Measurements from ENCODE around the gene UGT1A9.
"Not testable (repeated sequence)": the region's sequence is repeated elsewhere in the genome, so short reads cannot be mapped to it uniquely, and the experiment has no call there.

The UGT1A9 gene

DNA sequence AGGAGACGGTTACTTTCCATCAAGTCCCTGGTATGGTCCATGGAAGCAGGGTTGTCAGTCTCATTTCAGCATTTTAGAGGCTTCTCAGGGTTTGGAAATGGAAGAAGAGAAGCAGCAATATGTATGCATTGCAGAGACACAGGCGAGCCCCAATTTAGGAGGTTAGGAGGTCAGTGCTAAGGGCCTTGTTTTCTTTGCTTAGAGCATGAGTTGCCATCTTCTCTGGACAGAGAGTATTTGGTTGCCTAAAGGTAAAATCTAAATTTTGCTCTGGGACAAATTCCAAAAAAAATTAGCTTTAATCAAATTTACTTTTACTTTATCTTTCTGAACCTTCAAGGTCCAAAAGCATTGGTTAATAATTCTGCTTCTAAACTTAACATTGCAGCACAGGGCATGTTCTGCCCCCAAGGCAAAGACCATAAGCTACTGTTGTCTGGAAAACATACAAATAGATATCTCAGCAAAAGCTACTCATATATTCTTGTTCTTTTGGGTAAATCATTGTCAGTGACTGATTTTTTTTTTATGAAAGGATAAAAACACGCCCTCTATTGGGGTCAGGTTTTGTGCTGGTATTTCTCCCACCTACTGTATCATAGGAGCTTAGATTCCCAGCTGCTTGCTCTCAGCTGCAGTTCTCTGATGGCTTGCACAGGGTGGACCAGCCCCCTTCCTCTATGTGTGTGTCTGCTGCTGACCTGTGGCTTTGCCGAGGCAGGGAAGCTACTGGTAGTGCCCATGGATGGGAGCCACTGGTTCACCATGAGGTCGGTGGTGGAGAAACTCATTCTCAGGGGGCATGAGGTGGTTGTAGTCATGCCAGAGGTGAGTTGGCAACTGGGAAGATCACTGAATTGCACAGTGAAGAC is at the start of gene UGT1A9:
TSS of gene UGT1A9 (plus strand) at position 609 of the 872 bp plus-strand sequence. CDS start at position 646, 37 bp downstream.
- no peak for DNase-seq (ENCODE audit: low read depth, low spot score)

DNA sequence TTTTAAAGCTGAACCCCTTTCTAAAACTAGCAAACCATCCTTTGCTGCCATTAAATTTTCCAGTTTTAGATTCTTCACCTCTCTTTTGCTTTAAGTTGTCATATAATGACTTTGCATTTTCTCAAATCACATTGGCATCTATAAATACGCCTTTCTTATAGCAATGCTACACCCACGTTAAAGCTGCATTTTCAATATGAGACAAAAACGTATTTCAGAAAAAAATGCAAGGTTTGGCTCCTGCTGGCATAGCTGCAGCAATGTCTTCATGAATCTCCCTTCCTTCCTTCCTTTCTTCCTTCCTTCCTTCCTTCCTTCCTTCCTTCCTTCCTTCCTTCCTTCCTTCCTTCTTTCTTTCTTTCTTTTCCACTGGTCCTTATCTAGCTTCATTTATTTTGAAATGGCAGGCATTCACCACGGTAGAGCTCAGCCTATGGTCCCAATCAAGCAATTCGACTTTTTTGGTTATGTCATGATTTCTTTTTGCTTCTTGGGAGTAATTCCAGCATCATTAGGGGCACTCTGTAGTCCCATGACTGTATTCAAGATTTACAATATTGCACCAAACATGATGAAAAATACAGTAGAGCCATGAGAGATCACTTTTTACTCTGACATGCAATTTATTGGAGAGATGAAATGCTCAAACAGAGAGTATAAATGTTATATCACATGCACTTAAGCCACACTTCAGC is 44.2 kb upstream of the UGT1A9 start:
- no peak for DNase-seq (ENCODE audit: low read depth, low spot score)

DNA sequence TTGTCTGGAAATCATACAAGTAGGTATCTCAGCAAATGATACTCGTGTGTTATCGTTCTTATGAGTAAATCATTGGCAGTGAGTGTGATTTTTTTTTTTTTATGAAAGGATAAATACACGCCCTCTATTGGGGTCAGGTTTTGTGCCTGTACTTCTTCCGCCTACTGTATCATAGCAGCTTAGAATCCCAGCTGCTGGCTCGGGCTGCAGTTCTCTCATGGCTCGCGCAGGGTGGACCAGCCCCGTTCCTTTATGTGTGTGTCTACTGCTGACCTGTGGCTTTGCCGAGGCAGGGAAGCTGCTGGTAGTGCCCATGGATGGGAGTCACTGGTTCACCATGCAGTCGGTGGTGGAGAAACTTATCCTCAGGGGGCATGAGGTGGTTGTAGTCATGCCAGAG is 35.4 kb upstream of the UGT1A9 start, which contains the start of gene UGT1A10:
TSS of gene UGT1A10 (plus strand) at position 143 of the 400 bp plus-strand sequence. CDS start at position 218, 75 bp downstream.
- DNase-seq (ENCODE audit: low read depth, low spot score): not testable (repeated sequence)

DNA sequence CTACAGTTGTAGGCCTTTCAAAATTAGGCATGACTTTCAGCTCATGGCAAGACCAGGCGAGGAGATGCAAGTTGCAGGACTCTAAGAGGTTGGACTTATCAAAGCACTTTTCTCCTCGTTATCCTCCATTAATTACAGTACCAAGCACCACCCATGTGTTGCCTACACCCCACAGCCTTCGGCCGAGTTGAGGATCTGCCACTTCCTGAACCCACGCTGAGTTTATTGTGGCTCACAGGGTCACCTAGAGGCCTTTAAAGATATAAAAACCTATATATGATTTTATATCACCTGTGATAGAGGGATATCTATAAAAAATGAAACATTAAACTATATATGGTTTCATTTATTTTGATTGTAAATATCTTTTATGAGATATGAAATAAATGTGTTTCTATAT is 32.9 kb upstream of the UGT1A9 start:
- DNase-seq (ENCODE audit: low read depth, low spot score): no peak

DNA sequence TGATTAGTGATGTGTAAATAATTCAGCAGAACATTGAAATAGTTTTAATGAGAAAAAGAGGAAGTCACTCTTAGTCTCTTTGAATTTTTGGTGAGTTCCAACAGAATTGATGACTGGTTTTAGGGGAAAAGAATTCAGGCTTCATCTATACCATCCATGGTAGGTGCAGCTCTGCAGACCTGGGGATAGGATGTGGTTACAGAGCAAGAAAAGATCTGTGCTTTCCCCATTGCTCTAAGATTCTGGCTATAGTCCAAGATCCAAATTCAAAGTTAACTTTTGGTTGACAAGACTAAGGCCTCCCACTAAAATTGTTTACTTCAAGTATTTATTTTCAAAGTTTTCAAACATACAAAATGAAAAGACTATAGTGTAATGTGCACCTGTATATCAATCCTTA is 31.8 kb upstream of the UGT1A9 start:
- no peak for DNase-seq (ENCODE audit: low read depth, low spot score)

DNA sequence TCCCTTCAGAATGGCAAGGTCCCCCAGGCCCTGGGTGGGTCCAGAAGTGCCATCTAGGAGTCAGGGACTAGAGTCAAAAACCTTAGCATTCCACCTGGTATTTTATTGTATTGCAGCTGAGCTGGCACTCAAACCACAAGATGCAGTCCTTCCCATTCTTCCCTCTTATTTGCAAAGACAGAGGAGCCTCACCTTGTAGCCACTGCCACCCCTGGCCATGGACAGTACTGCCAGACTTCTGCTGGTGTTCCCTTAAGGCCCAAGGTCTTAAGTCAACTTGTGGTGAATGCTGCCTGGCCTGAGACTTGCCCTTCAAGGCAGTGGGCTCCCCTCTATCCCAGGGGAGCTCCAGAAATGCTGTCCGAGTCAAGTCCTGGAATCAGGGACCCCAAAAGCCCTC is 28.6 kb upstream of the UGT1A9 start:
- peak; percentile 16 for DNase-seq (ENCODE audit: low read depth, low spot score)

DNA sequence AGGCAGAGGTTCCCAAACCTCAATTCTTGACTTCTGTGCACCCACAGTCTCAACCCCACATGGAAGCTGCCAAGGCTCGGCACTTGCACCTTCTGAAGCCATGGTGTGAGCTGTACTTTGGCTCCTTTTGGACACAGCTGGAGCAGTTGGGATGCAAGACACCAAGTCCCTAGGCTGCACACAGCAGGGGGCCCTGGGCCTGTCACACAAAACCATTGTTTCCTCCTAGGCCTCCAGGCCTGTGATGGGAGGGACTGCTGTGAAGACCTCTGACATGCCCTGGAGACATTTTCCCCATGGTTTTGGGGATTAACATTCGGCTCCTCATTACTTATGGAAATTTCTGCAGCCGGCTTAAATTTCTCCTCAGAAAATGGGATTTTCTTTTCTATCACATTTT is 25.7 kb upstream of the UGT1A9 start:
- DNase-seq (ENCODE audit: low read depth, low spot score): not testable (repeated sequence)

DNA sequence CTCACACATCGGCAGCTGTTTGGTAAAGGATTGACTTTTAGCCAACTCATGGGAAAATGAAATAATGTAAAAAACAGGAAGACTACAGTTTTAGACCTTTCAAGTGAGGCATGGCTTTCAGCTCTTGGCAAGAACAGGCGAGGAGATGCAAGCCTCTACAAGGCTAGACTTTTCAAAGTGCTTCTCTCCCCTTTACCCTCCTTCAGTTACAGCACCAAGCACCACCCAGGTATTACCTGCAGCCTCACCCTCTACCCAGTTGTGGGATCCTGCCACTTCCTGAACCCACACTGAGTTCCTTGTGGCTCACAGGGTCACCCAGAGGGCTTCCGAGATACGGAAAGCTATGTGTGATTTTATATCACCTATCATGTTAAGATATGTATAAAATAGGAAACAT is 20.7 kb upstream of the UGT1A9 start:
- DNase-seq (ENCODE audit: low read depth, low spot score): no peak

DNA sequence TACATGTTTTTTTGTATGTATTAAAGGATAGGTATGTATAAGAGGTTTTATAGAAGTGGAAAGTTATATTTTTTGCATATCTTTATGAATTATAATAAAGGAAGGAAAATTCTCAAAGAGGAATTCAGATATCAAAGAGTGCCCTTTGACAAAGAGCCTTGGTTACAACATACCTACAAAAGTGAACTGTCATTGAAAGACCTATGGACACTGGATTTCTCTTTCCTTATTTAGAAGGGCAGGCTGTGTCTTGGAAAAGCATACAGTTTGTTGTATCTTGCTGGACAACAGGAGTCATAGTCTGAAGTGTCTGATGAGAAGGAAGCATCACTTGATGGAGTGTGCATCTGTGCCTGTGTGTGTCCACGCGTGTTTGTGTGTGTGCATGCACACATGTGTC is 20.3 kb upstream of the UGT1A9 start:
- no peak for DNase-seq (ENCODE audit: low read depth, low spot score)

DNA sequence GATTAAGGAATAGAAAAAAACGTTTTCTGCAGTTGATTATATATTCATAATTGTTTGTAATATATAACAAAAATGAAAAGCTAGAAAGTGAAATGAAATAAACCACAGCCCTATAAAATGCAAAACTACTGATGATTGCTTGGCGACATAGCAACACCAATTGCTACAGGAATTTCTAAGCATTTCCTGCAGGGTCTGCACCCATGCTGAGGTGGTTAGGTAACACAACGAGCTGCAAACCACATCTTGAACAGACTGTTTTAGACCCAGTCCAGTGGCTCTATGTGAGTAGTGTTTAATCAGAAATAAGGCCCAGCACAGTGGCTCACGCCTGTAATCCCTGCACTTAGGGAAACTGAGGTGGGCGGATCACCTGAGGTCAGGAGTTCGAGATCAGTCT is 17.2 kb upstream of the UGT1A9 start:
- no peak for DNase-seq (ENCODE audit: low read depth, low spot score)

DNA sequence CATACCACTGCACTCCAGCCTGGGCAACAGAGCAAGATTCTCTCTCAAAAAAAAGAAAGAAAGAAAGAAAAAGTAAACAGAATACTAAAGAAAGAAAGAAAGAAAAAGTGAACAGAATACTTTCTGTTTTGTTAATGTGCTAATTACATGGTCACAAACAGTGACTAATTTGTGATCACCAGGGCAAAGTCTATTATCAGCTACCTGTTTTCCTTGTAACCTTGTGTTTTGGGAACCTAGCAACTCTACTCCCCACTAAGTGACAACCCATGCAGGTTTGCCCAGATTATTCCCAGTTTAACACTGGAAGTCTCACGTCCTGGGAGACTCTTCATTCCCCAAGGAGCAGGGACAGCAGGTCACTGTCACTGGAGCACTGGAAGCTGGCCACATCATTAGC is 16.7 kb upstream of the UGT1A9 start:
- no peak for DNase-seq (ENCODE audit: low read depth, low spot score)

DNA sequence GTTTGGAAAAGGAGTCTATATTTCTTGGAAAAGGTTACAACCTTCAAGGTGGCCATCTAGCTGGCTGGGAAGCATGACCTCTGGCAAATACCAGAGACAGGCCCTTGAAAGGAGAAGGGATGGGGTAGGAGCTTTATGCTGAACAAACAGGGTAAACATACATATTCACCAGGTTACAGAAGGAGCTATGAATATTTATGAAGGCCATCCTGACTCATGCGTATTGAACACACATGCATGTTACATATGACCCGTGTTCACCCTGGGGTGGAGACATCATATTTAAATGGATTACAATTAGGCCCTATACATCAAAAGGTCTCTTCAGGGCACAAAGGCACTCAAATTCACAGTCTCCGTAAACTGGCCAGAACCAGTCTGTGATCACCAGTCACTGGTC is 15.8 kb upstream of the UGT1A9 start:
- DNase-seq (ENCODE audit: low read depth, low spot score): not testable (repeated sequence)

DNA sequence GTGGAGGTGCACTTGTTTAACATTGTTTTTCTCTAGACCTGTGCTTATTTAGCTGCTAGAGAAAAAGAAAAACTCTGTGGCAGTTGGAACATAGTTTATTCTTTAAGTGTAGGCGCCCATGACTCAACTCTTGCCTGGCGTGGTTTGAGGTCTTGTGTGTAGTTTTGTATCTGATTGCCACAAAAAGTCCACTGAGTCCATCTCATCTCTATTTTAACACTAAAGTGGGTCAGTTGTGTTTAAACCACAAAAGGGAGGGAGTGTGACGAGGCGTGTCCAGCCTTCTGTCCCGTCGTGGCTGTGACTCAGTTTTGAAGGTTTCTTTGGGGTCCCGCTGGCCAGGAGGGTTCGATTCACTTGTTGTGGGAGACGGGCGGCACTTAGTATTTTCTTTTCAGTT is 15.3 kb upstream of the UGT1A9 start:
- no peak for DNase-seq (ENCODE audit: low read depth, low spot score)

DNA sequence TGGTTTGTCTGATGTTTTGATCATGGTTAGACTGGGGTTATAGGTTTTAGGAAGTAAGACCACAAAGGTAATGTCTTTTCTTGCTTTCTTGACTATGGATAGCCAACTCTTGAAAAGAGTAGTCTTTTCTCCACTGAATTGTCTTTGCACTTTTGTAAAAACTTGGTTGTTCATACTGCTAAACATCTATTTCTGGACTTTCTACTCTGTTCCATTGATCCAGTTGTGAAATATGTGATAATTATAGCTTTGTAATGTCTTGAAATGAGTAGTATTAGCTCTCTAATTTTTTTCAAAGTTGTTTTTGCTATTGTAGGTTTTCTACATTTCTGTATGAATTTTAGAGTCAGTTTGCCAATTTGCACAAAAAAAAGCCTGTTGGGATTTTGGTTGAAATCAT is 13.1 kb upstream of the UGT1A9 start:
- DNase-seq (ENCODE audit: low read depth, low spot score): no peak

DNA sequence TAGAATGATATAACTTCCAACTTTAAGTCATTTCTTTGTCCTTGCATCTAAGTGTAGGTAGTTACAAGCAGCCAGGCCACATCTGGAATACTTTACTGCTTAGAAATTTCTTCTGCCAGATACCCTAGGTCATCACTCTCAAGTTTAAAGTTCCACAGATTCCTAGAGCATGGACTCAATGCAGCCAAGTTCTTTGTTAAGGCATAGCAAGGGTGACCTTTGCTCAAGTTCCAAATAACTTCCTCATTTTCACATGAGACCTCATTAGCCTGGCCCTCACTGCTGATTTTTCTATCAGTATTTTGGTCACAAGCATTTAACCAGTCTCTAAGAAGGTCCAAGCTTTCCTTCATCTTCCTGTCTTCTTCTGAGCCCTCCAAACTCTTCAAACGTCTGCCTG is 7.8 kb upstream of the UGT1A9 start:
- no peak for DNase-seq (ENCODE audit: low read depth, low spot score)

DNA sequence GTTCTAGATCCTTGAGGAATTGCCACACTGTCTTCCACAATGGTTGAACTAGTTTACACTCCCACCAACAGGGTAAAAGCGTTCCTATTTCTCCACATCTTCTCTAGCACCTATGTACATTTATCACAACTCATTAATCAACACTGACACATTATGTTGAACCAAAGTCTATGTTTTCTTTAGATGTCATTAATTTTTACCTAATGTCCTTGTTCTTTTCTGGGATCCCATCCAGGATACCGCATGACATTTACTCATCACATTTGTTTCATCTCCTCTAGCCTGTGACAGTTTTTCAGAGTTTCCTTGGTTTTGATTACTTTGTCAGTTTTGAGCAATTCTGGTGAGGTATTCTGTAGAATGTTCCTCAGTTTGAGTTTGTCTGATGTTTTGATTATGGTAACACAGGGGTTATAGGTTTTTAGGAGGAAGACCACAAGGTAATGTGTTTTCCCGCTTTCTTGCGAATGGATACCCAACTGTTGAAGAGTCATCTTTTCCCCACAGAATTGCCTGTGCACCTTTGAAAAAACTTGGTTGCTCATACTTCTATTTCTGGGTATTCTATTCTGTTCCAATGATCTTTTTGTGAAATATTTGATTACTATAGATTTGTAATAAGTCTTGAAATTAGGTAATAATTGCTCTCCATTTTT is 3.0 kb upstream of the UGT1A9 start:
- no peak for DNase-seq (ENCODE audit: low read depth, low spot score)

DNA sequence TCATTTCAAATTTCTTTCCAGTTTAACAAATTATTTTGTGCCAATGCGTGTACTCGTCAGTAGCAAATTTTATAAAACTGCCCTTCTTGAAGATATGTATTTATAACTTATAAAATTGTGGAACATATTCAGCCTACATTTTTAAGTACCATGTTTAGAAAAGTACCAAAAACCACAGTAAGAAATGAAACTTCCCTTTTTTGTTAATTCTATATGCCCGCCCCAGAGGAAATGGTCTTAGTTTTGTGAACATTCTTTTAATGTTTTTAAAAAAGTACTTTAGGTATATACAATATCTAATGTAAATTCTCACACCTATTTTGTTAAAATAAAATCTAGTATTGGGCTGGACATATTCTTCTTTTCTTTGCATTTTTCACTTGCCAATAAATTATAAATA is 1.2 kb downstream of the UGT1A9 start:
- no peak for DNase-seq (ENCODE audit: low read depth, low spot score)

DNA sequence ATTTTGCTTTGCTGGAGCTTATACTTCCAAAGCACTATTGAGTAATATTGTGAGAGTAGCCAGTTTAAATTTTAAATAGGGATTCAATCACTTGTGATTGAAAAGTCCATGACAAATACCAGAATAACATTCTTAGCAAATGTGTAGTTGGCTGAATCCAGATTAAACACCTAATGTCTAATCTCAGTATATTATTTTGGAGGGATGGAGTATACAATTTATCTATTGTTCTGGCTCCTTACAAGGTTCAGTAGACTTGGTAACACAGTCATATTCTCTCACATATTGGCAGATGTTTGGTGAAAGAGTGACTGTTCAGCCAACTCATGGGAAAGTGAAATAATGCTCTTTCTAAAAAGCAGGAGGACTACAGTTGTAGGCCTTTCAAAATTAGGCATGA is 2.2 kb downstream of the UGT1A9 start:
- DNase-seq (ENCODE audit: low read depth, low spot score): no peak

DNA sequence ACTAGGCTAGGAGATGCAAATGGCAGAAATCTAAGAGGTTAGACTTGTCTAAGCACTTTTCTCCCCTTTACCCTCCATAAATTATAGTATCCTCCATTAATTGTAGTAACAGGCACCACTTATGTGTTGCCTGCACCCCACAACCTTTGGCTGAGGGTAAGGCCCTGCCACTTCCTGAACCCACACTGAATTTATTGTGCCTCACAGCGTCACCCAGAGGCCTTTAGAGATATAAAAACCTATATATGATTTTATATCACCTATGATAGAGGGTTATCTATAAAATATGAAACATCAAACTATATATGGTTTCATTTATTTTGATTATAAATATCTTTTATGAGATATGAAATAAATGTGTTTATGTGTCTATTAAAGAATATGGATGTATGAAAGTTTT is 2.6 kb downstream of the UGT1A9 start:
- DNase-seq (ENCODE audit: low read depth, low spot score): no peak

DNA sequence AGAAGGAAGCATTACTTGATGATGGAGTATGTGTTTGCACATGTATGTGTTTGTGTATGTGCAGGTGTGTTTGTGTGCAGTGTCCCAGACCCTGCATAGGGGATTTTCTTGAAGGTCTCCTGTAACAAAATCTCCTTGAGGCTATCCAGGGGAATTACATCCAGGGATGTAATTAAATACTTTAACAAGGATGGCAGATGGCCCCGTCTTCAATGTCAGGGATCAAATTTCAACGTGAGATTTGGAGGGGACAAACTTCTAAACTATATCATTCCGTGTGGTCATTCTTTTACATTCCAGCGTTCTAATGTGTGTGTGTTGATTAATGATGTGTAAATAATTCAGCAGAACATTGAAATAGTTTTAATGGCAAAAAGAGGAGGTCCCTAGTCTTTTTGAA is 3.3 kb downstream of the UGT1A9 start:
- DNase-seq (ENCODE audit: low read depth, low spot score): no peak

DNA sequence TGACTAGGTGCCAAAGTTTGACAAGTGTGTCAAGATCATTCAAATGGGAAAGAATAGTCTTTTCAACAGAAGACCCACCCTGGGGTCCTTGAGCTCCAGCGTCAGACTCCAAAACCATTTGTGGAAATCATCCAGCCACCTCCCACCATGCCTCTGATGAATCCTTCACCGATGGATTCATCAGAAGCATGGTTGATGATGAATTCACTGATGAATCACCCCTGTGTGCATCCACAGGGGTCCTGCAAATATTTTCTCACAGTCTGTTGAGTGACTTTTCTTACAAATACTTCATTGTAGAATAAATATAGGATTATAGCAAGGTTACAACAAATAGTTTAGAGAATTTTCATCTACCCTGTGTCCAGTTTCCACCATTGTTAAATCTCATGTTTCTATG is 4.3 kb downstream of the UGT1A9 start:
- DNase-seq (ENCODE audit: low read depth, low spot score): no peak

DNA sequence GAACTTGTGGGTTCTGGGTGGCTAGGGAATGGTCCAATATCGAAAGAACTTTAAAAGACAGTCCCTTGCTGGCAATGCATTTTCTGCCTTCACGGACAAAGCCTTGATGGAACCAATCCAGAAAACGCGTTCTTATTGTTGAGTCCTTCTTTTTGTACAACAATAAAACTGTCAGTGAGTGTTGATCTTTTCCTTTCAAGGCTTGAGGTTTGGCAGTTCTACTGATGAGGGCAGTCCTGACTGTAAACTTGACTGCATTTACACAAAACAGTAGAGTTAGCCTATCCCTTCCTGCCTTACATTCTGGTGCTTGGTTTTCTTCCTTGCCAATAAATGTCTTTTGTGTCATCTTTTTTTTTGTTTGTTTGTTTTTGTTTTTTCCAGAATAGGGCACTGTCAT is 7.5 kb downstream of the UGT1A9 start:
- DNase-seq (ENCODE audit: low read depth, low spot score): no peak

Data from ELF-1 (cell line).